ENCODE measurements around the gene DYNLRB1.

The DYNLRB1 gene

GRCh38 chr20:34570859-34571306 is 54.7 kb downstream of the DYNLRB1 start:
- no peak for TF ChIP-seq CTCF (IDR thresholded peaks at IDR 0.05; ENCODE audit: low read depth, low read length)
- H3K4me3 ChIP-seq (ENCODE audit: low read depth, low read length), result no peak overlapping the region

GRCh38 chr20:34571753-34572152 is 55.5 kb downstream of the DYNLRB1 start:
- no peak overlapping the region for H3K4me3 ChIP-seq (ENCODE audit: low read depth, low read length)
- TF ChIP-seq CTCF (IDR thresholded peaks at IDR 0.05; ENCODE audit: low read depth, low read length), result no peak

GRCh38 chr20:34573541-34574300 is 57.5 kb downstream of the DYNLRB1 start:
- no peak overlapping the region for H3K4me3 ChIP-seq (ENCODE audit: low read depth, low read length)
- TF ChIP-seq CTCF (IDR thresholded peaks at IDR 0.05; ENCODE audit: low read depth, low read length), result no peak

- H3K4me3 ChIP-seq (ENCODE audit: low read depth, low read length), result no peak overlapping the region
- no peak for TF ChIP-seq CTCF (IDR thresholded peaks at IDR 0.05; ENCODE audit: low read depth, low read length)
These were observed 58.2 kb downstream of the DYNLRB1 start for GRCh38 chr20:34574426-34574825.

- TF ChIP-seq CTCF (IDR thresholded peaks at IDR 0.05; ENCODE audit: low read depth, low read length), result no peak
- H3K4me3 ChIP-seq (ENCODE audit: low read depth, low read length), result no peak overlapping the region
These were observed 58.6 kb downstream of the DYNLRB1 start for GRCh38 chr20:34574861-34575260.

GRCh38 chr20:34575271-34575670 is 59.0 kb downstream of the DYNLRB1 start:
- H3K4me3 ChIP-seq (ENCODE audit: low read depth, low read length), result no peak overlapping the region
- TF ChIP-seq CTCF (IDR thresholded peaks at IDR 0.05; ENCODE audit: low read depth, low read length), result no peak

GRCh38 chr20:34575756-34576155 is 59.5 kb downstream of the DYNLRB1 start:
- TF ChIP-seq CTCF (IDR thresholded peaks at IDR 0.05; ENCODE audit: low read depth, low read length), result no peak
- H3K4me3 ChIP-seq (ENCODE audit: low read depth, low read length), result no peak overlapping the region
